Smooth muscle cell of the umbilical artery (primary cell): ENCODE measurements around the gene THAP5. TPM values are rescaled to one million over a fixed set of nuclear protein-coding genes. Genes with fewer than 3 reads are reported as not detected.

ENCODE experiments used
- total RNA-seq: library from RNA; depleted of rRNA; stranded (reverse); fragments of >200 nt; gene quantifications from 2 replicates; pipeline ENCODE4 v1.2.3, GENCODE V29; 2014

THAP5 gene
- total RNA-seq = 21.6 and 22.6 TPM in 2 replicates

DNA sequence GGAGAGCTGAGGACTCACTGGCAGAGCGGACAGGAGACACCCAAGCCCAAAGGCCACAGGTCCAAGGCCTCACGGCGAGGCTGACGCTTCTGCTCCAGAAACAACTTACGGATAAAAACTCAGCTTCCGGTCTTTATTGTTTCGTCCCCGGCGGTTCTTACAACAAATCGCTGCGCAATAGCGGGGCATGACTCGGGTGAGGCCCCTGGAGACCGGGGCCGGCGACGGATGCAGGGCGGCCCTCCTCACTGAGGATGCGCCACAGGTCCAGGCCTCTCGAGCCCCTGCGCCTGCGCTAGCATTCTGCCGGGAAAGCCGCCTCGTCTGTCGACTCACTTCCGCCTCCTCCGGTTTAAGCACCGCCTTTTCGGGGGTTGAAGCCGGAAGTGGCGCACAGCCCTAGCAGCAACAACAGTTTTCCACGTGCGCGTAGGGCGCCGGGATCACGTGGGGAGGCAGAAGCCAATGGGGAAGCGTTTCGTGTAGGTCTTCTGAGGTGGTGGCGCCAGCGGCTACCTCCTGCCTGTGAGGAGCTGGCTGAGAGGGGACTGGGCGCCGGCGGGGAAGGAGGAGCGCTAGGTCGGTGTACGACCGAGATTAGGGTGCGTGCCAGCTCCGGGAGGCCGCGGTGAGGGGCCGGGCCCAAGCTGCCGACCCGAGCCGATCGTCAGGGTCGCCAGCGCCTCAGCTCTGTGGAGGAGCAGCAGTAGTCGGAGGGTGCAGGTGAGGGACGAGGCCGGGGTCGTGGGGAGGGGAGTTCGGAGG is at the start of gene THAP5, which contains the start of gene DNAJB9:
THAP5 (minus strand) TSS at position 326 of the 765 bp plus-strand sequence; CDS start at position 189, 137 bp downstream.
DNAJB9 (plus strand) TSS at position 494 of the 765 bp plus-strand sequence. CDS start 1,853 bp downstream, outside the sequence.

DNA sequence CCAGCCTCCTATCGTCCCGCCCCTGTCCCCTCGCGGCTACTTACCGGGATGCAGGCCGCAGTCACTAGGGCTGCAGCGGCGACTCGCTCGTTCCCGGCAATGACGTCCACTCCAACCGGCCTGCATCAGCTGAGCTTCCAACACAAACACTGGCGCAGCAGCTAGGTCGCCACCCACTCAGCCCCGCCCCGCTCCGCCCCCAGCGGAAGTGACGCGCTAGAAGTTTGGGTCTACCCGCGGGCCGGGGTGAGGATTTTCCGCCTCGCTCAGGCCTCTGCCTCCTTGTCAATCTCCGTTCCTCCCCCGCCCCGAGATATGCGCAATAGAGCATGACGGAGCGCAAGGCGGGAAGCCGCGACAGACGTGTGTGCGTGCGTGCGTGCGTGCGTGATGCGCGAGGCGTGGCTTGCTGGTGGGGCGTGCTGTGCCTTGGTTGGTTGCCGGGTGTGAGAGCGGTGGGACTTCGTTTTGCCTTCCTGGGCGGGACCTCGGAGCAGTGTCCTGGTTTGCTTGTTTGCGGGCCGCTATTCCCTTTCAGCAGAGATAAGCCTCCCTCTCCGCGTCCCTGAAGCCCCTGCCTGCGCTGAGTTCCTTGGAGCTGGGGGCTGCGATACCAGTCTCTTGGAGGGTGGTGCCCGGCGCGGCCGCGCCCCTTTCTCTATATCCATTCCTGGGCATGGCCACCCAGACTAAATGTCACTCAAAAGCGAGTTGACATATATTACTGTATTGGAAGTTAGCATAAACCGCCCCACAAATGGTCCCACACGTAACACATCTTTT is 43.3 kb downstream of the THAP5 start, which contains the start of gene PNPLA8:
PNPLA8 (minus strand) TSS at position 151 of the 783 bp plus-strand sequence. CDS start 10,644 bp downstream, outside the sequence.

Other genes starting within 250 kb of the THAP5 start
- 0.28 and 0.30 TPM in 2 replicates for gene NRCAM, start 113.3 kb downstream of the THAP5 start, total RNA-seq
- 43.1 and 47.4 TPM in 2 replicates for gene PNPLA8, start 43.6 kb downstream of the THAP5 start, total RNA-seq
- gene DNAJB9, start 168 bp upstream of the THAP5 start, total RNA-seq = 53.2 and 113 TPM in 2 replicates